ENCODE results near the gene SORBS2. TPM values are rescaled to one million over a fixed set of nuclear protein-coding genes. Genes with fewer than 3 reads are reported as not detected.

SORBS2 gene
- total and polyA plus RNA-seq, 9 donors = 17.4 to 204 (median 32.7) TPM

DNA sequence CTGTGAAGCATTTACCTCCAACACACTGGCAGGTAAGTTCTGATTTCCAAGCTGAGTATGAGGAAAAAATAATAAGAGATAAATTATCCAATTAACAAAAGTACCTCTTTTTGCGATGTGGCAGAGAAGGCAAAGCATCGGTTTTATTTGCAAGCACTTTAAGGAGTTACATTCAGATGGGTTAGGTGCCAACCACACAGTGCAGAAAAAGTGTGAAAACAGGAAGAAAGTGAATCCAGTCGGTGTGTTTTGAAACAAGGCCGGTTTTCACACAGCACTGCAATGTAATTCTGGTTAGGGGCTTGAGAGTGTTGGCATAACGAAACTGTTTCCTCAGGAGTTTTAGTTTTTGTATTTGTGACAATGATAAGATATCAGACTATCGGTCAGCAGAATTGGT is 145.8 kb downstream of the SORBS2 start:
- Histone ChIP-seq H3K4me1 (ENCODE audit: insufficient read depth) (no peaks in the 10 kb centered on the region), H3K36me3 (no peaks in the 10 kb centered on the region), H3K9me3 (no peaks in the 10 kb centered on the region), H3K27ac (no peak overlapping the region), H3K4me3 (no peak overlapping the region), H3K27me3 (no peaks in the 10 kb centered on the region)
- WGBS, 3 donors = 22 to 41% (median 33%) methylated on average over 6 of the region's 6 CpGs
- no peak for DNase-seq
- TF ChIP-seq CTCF (IDR thresholded peaks at IDR 0.05) = no peak
- no peak for TF ChIP-seq POLR2A (IDR thresholded peaks at IDR 0.05)
- no peak for TF ChIP-seq EP300 (IDR thresholded peaks at IDR 0.05)
- intact Hi-C loops (cut with DNase I) = no loop called here

GRCh38 chr4:185665655-185666054 is 146.3 kb downstream of the SORBS2 start:
- H3K27ac ChIP-seq = no peak overlapping the region
- no peaks in the 10 kb centered on the region for H3K36me3 ChIP-seq
- no peaks in the 10 kb centered on the region for H3K27me3 ChIP-seq
- no peaks in the 10 kb centered on the region for H3K9me3 ChIP-seq
- no peaks in the 10 kb centered on the region for H3K4me1 ChIP-seq (ENCODE audit: insufficient read depth)
- TF ChIP-seq EP300 (IDR thresholded peaks at IDR 0.05) (no peak), POLR2A (IDR thresholded peaks at IDR 0.05) (no peak), CTCF (IDR thresholded peaks at IDR 0.05) (no peak)
- WGBS, 3 donors = 88 to 91% (median 88%) methylated on average over 11 of the region's 11 CpGs
- no peak overlapping the region for H3K4me3 ChIP-seq
- intact Hi-C loops (cut with DNase I) = no loop called here
- DNase-seq = no peak

DNA sequence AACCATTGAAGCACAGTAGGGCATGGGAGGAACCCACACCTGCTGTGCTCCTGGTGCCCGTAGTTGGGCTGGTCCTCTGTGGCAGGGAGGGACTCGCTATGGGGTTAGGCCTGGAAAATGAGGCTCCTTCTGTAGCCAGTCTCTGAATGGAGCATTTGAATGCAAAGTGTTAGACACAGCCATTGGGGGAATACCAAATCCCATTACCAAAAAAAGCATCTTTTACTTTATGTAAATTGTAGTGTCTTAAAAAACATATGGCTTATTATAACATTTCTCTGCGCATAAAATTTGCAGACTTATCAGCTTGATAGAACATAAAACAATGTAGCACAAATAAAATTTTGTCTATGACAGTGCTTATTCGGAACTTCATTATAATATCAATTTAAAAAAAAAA is 147.5 kb downstream of the SORBS2 start:
- Histone ChIP-seq H3K27ac (no peak overlapping the region), H3K4me1 (ENCODE audit: insufficient read depth) (no peaks in the 10 kb centered on the region), H3K4me3 (no peak overlapping the region), H3K36me3 (no peaks in the 10 kb centered on the region), H3K27me3 (no peaks in the 10 kb centered on the region), H3K9me3 (no peaks in the 10 kb centered on the region)
- 96 to 98% (median 97%) methylated on average over 4 of the region's 4 CpGs for WGBS, 3 donors
- DNase-seq = no peak
- TF ChIP-seq POLR2A (IDR thresholded peaks at IDR 0.05) = no peak
- TF ChIP-seq EP300 (IDR thresholded peaks at IDR 0.05) = no peak
- no peak for TF ChIP-seq CTCF (IDR thresholded peaks at IDR 0.05)
- intact Hi-C loops (cut with DNase I) = no loop called here

- no peaks in the 10 kb centered on the region for H3K9me3 ChIP-seq
- intact Hi-C loops (cut with DNase I) = no loop called here
- no peaks in the 10 kb centered on the region for H3K27me3 ChIP-seq
- WGBS, 3 donors = 57 to 83% (median 64%) methylated on average over 15 of the region's 15 CpGs
- no peak for DNase-seq
- no peak for TF ChIP-seq EP300 (IDR thresholded peaks at IDR 0.05)
- no peak for TF ChIP-seq CTCF (IDR thresholded peaks at IDR 0.05)
- TF ChIP-seq POLR2A (IDR thresholded peaks at IDR 0.05) = no peak
- no peaks in the 10 kb centered on the region for H3K36me3 ChIP-seq
- no peak overlapping the region for H3K4me3 ChIP-seq
- H3K4me1 ChIP-seq (ENCODE audit: insufficient read depth) = no peaks in the 10 kb centered on the region
- H3K27ac ChIP-seq = no peak overlapping the region
Observed at GRCh38 chr4:185662030-185662778, 149.8 kb downstream of the SORBS2 start.
